Left kidney (tissue), 8 donors: ENCODE results near the gene PRR35. TPM values are rescaled to one million over a fixed set of nuclear protein-coding genes. Genes with fewer than 3 reads are reported as not detected.

Experiments used
- DNase-seq: peaks from one replicate; pipeline ENCODE4 v3.0.0-alpha.2; 2013
- long read RNA-seq, 8 donors: transcript quantifications; one replicate each; lab custom pipeline, GENCODE V29; 2026
- polyA plus RNA-seq: library from polyadenylated mRNA; unstranded; fragments of 120-200 nt; gene quantifications from one replicate; pipeline ENCODE4 v1.2.1, GENCODE V29; 2013; ENCODE audit not compliant: insufficient read length

PRR35 gene
- 6.6 TPM for polyA plus RNA-seq
- long read RNA-seq, donor 1, partial matches to known transcripts = 16 of 24 reads
- long read RNA-seq, donor 1, other reads (novel, unspliced or antisense) = 5 of 24 reads
- long read RNA-seq, donor 2, partial matches to known transcripts = 0 of 5 reads
- long read RNA-seq, donor 2, other reads (novel, unspliced or antisense) = 5 of 5 reads
- long read RNA-seq, donor 3, partial matches to known transcripts = 0 of 3 reads
- long read RNA-seq, donor 3, other reads (novel, unspliced or antisense) = 0 of 3 reads
- long read RNA-seq, donor 4 = 0 reads
- long read RNA-seq, donor 5, partial matches to known transcripts = 6 of 9 reads
- long read RNA-seq, donor 5, other reads (novel, unspliced or antisense) = 0 of 9 reads
- long read RNA-seq, donor 6, partial matches to known transcripts = 8 of 8 reads
- long read RNA-seq, donor 6, other reads (novel, unspliced or antisense) = 0 of 8 reads
- long read RNA-seq, donor 7, partial matches to known transcripts = 0 of 2 reads
- long read RNA-seq, donor 7, other reads (novel, unspliced or antisense) = 0 of 2 reads
- long read RNA-seq, donor 8, partial matches to known transcripts = 0 of 1 reads
- long read RNA-seq, donor 8, other reads (novel, unspliced or antisense) = 0 of 1 reads

DNA sequence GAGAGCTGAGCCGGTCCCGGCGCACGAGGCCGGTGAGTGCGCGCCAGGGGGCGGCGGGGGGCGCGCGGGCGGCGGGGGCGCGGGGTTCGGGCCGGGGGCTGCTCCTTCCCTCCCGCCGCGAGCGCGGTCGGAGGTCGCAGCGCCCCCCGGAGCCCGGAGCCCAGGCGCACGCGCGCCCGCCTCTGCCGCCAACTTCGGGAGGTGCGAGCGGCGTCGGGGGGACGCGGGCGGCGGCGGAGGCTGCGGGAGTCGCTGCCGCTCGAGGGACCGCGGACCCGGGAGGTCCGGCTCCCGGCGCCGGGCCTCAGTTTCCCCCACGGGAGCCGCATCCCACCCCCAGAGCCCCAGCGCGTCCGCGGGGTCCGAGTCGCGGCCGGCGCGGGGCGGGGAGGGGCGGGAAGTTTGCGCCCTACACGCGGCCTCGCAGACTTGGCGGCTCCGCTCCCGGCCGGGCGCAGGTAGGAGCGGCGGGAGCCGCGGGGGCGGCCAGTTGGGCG, at the start of gene PRR35:
TSS of gene PRR35 (plus strand) at position 191 of the 497 bp plus-strand sequence. CDS start 2,901 bp downstream, outside the sequence.
- DNase-seq = no peak

DNA sequence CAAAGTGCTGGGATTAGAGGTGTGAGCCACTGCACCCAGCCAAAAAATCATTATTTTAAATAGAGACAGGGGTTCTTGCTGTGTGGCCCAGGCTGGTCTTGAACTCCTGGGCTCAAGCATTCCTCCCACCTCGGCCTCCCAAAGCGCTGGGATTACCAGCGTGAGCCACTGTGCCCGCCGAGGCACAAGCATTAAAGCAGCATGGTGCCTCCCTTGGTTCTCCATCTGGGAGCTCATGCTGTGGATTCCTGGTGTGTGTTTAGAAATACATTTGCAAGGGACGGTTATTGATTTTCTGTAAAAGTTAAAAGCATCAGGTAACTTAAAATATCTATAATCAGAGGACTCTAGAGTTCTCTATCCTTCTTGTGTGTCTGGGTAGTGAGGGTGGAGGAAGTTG, 47.4 kb upstream of the PRR35 start:
- DNase-seq = no peak

- no peak for DNase-seq
Measured at GRCh38 chr16:513950-514349, 46.2 kb upstream of the PRR35 start.

DNA sequence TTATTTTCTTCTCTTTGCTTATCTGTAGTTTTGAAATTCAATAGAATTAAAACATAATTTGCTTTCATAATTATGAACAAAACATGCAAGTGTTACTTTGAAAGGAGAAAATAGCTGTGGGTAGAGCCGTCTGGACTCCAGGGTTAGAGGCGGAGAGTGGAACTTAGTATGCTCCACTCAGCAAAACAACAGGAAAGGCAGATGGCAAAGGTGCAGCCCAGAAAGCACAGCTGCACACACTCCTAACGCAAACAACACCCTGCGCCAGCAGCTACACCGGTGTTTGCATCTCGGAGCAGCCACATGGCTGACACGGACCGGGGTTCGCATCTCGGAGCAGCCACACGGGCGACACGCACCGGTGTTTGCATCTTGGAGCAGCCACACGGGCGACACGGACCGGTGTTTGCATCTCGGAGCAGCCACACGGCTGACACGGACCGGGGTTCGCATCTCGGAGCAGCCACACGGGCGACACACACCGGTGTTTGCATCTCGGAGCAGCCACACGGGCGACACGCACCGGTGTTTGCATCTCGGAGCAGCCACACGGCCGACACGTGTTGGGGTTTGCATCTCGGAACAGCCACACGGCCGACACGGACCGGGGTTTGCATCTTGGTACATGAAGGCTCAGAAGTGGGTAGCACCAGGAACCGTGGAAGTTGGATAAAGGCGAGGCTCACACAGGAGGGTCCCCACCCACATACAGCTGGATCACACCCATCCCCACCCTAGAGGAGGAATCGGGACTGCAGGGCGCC, 44.8 kb upstream of the PRR35 start:
- DNase-seq = no peak

- DNase-seq = no peak
Measured at GRCh38 chr16:515939-516226, 44.3 kb upstream of the PRR35 start.

DNA sequence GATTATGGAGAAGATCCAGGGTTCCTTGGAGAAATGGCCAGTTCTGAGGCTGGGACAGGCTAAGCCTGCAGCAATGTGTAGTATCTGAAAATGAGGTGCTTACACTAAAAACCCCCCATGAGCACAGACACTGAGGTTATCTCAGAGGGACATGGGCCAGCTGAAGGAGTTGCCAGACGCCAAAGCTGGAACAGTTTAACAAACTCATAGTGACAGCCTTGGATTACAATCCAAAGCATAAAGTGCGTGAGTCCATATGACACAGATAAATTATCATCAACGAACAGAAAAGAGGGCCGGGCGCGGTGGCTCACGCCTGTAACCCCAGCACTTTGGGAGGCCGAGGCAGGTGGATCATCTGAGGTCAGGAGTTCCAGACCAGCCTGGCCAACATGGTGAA, 43.9 kb upstream of the PRR35 start:
- no peak for DNase-seq

GRCh38 chr16:518858-519257, 41.3 kb upstream of the PRR35 start:
- no peak for DNase-seq

DNA sequence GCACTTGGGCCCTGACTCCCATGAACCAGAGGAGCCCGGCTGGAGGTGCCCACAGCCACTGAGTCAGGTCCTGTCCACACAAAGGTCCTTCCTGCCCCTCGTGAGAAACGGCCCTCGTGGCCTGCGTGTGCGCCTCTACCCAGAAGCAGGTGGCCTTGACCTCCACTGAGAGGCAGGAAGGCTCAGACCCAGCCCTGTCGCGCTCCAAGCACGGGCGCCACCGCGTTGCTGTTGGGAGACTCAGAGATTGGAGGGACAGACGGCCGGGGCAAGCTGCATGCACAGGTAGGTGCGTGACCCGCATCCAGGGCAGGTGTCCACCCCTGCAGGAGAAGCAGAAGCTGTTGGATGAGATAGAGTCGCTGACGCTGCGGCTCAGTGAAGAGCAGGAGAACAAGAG, 40.8 kb upstream of the PRR35 start:
- DNase-seq = no peak

- no peak for DNase-seq
Measured at GRCh38 chr16:519841-520687, 40.1 kb upstream of the PRR35 start.

DNA sequence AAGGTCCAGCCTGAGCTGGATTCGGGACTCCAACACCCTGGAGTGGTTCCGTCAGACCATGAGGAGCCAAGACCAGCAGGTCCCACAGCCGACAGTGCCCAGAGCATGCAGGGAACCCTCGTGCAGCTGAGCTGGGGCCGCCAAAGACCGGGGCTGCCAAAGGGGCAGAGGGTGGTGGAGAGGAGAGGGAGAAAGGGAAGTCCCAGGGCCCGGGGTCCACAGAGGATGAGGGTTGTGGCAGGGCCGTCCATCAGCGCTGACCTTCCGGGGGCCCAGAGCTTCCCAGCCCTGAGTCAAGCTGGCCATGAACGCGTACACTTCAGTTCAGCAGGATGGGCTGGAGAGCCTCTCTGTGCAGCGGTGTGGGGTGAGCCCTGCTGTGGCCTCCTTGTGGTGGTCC, 39.3 kb upstream of the PRR35 start:
- no peak for DNase-seq

DNA sequence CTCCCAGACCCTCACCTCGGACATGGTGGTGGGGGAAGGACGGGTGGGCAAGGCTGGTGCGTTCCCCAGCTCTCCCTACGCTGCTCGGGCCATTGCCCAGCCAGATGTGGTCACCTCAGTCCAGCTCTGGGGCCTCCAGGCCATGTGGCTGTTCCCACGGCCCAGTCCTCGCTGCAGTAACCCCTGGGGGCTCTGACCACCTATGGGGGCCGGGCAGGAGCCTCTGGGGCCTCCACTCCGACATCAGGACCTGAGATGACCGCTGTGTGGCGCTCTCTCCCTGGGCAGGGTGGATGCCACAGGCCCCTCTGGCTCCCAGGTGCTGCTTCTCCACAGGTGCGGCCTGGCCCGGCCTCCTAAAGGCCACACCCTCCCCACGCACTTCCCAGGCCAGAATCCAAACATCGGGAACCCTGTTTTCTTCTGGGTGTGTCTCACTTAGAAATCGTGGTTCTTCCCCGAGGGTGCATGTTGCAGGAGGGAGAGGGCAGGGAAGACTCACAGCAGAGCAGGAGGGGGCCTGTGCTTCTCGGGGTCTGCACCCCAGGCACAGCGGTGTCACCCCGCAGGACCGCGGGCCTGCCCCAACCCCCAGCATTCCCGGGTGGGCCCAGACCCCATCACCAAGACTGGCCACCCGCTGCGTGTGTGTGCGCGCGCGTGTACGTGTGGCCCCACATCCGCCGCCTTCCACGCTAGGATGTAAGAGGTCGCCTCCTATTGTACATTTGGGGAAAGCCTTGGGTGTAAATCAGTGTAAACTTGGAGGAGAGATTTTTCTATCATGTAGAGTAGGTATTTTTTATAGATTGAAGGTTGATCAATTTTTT, 38.6 kb upstream of the PRR35 start:
- no peak for DNase-seq

- no peak for DNase-seq
Measured at GRCh38 chr16:522320-523096, 37.7 kb upstream of the PRR35 start.

DNA sequence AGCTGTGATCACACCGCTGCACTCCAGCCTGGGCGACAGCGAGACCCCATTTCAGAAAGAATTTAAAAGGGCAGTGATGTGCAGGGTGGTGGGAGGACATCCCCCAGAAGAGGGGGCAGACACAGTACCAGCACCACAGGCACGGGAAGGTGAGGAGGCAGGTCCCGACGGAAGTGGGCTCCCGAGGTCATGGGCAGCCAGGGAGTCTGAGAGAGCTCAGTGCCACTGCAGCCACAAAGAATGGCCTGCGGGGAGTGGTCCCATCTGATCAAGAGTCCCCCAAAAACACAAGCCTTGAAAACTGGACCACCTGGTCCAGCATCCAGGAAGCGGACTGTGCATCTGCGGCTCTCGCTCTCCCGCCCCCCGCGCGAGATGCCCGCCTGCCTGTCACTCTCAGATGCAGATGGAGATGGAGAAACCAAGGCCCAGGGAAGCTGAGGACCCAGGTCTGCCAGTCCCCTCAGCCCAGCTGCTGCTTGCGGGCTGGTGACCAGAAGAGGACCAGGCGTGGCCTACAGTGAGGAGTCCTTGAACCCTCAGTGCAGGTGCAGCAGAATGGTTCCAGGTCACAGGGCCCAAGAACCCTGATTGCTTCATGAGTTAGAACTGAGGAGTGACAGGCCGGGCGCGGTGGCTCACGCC, 37.0 kb upstream of the PRR35 start:
- no peak for DNase-seq

- no peak for DNase-seq
Measured at GRCh38 chr16:524274-525040, 35.7 kb upstream of the PRR35 start.

GRCh38 chr16:525123-525519, 35.1 kb upstream of the PRR35 start:
- DNase-seq = no peak

- DNase-seq = no peak
Measured at GRCh38 chr16:525520-526180, 34.5 kb upstream of the PRR35 start.

GRCh38 chr16:526181-527014, 33.8 kb upstream of the PRR35 start:
- no peak for DNase-seq
